GM13977 (cell line): ENCODE data around the gene MED10.

ENCODE experiments used
- DNase-seq: peaks from one replicate; pipeline ENCODE4 v3.0.0; 2012; ENCODE audit warnings: low spot score
- in situ Hi-C: fragments of 300-500 bp; cut with MboI; formaldehyde crosslinking; loops from one replicate; pipeline ENCODE4 v1.12.0; 2022; ENCODE audit warnings: low sequenced_read_pairs, low pct_unique_long_range_greater_than_20kb, mixed read lengths, inconsistent platforms; ENCODE audit not compliant: unreplicated experiment
- TF ChIP-seq, protein P1 (sequence below): IDR thresholded peaks from 2 replicates; pipeline ENCODE4 v1.5.1; 2012; ENCODE audit warnings: mild to moderate bottlenecking, control low read depth; ENCODE audit not compliant: insufficient read depth; ENCODE audit errors: extremely low read depth, missing control alignments

Gene MED10

DNA sequence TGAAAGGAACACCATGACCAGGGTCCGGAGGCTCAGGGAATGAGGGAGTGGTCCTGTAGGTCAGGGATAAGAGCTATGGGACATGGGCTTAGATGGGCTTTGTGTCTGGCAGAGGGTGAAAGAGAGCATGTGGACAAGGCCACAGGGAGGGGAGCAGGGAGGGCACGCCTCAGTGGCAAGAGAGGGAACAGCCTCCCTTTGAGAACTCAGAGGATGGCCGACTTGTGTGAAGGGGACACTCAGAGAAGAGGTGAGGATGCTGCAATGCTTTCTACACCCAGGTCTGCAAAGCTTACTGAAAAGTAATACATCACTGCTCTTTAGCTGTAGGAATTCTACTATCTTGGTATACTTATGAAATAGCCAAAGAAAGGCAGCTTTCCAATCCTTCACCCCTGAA, 23.5 kb downstream of the MED10 start:
- in situ Hi-C loops = no loop called here

DNA sequence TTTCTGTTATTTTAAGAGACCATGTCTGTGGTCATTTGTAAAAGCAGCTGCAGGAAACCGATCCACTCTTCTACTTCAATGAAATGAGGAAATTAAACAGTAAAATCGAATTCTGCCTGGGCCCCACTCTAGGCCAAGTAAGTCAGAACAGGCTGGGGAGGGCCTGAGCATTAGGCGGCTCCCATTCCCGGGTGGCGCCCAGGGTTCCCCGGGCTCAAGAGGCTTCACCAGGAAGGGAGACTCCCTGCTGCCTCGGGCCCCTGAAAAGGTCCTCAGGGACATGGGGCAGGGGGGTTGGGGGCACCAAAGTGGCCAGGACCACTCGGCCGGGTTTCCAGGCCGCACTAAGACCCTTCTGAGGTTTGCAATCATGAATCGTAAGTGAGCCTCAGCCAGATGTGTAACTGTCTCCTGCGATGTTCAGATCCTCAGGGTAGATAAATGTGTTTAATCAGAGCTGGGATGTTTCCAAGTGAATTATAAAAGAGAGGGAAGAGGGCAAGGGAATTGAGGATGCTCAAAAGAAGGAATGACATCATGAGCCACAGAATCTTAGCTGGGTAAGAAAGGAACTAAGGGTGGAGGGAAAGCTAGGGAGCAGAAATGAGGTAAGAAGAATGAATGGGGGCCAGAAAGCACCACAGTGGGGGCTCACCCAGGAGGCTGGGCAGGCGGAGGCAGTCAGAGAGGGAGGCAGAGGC, 24.6 kb downstream of the MED10 start:
- TF ChIP-seq, protein P1, sequence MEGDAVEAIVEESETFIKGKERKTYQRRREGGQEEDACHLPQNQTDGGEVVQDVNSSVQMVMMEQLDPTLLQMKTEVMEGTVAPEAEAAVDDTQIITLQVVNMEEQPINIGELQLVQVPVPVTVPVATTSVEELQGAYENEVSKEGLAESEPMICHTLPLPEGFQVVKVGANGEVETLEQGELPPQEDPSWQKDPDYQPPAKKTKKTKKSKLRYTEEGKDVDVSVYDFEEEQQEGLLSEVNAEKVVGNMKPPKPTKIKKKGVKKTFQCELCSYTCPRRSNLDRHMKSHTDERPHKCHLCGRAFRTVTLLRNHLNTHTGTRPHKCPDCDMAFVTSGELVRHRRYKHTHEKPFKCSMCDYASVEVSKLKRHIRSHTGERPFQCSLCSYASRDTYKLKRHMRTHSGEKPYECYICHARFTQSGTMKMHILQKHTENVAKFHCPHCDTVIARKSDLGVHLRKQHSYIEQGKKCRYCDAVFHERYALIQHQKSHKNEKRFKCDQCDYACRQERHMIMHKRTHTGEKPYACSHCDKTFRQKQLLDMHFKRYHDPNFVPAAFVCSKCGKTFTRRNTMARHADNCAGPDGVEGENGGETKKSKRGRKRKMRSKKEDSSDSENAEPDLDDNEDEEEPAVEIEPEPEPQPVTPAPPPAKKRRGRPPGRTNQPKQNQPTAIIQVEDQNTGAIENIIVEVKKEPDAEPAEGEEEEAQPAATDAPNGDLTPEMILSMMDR = no peak
- no peak for DNase-seq
- in situ Hi-C loops = no loop called here

More for the DNA sequence above, 23.5 kb downstream of the MED10 start:
- TF ChIP-seq, protein P1 = no peak
- DNase-seq = no peak

- TF ChIP-seq, protein P1 = no peak
- in situ Hi-C loops = no loop called here
- no peak for DNase-seq
Measured at GRCh38 chr5:6350277-6351090, 27.9 kb downstream of the MED10 start.

- TF ChIP-seq, protein P1 = no peak
- in situ Hi-C loops = no loop called here
- no peak for DNase-seq
Measured at GRCh38 chr5:6349387-6349786, 29.0 kb downstream of the MED10 start.

GRCh38 chr5:6348476-6349000, 29.8 kb downstream of the MED10 start:
- in situ Hi-C loops = no loop called here
- no peak for DNase-seq
- TF ChIP-seq, protein P1 = no peak

GRCh38 chr5:6347673-6348072, 30.7 kb downstream of the MED10 start:
- no peak for DNase-seq
- in situ Hi-C loops = no loop called here
- TF ChIP-seq, protein P1 = no peak
